ENCODE data around the gene OR8J1. TPM values are rescaled to one million over a fixed set of nuclear protein-coding genes. Genes with fewer than 3 reads are reported as not detected.

OR8J1 gene, protein sequence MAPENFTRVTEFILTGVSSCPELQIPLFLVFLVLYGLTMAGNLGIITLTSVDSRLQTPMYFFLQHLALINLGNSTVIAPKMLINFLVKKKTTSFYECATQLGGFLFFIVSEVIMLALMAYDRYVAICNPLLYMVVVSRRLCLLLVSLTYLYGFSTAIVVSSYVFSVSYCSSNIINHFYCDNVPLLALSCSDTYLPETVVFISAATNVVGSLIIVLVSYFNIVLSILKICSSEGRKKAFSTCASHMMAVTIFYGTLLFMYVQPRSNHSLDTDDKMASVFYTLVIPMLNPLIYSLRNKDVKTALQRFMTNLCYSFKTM
- not detected for total RNA-seq

DNA sequence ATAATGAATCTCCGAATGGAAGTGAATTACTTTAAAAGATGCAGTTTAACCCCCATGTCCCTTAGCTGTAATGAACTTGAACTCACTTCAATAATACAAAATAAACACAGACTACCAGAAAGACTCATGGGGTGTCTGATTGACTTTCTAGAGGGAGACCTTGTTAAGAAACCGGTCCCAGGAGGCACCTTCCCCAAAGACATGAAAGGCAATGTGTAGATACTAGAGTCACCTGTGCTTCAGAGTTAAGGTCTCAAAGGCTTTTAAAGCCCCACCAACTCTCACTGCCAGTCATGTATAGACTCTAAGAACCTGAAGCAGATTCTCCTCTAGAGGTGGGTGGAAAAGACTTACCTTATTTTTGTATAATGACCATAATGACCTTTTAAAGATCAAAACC lies at the start of gene OR8J1:
Gene OR8J1 (plus strand): TSS at position 301 of the 400 bp plus-strand sequence. CDS start 5,956 bp downstream, outside the sequence.
- Histone ChIP-seq H3K4me1 (no peaks in the 10 kb centered on the region), H3K9me3 (no peaks in the 10 kb centered on the region), H3K4me3 (no peak within 1 kb of the TSS), H3K27me3 (no peaks in the 10 kb centered on the region), H3K27ac (no peak within 1 kb of the TSS), H3K36me3 (no peaks in the 10 kb centered on the region)
- no peak for DNase-seq (ENCODE audit: low spot score in 2 of 2)
- 85% methylated on average over 2 of the region's 2 CpGs for WGBS, 2 donors
- TF ChIP-seq EP300 (IDR thresholded peaks at IDR 0.05) (no peak), POLR2A (IDR thresholded peaks at IDR 0.05) (no peak)
- TF ChIP-seq, protein P1, sequence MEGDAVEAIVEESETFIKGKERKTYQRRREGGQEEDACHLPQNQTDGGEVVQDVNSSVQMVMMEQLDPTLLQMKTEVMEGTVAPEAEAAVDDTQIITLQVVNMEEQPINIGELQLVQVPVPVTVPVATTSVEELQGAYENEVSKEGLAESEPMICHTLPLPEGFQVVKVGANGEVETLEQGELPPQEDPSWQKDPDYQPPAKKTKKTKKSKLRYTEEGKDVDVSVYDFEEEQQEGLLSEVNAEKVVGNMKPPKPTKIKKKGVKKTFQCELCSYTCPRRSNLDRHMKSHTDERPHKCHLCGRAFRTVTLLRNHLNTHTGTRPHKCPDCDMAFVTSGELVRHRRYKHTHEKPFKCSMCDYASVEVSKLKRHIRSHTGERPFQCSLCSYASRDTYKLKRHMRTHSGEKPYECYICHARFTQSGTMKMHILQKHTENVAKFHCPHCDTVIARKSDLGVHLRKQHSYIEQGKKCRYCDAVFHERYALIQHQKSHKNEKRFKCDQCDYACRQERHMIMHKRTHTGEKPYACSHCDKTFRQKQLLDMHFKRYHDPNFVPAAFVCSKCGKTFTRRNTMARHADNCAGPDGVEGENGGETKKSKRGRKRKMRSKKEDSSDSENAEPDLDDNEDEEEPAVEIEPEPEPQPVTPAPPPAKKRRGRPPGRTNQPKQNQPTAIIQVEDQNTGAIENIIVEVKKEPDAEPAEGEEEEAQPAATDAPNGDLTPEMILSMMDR (IDR thresholded peaks at IDR 0.05), result no peak

DNA sequence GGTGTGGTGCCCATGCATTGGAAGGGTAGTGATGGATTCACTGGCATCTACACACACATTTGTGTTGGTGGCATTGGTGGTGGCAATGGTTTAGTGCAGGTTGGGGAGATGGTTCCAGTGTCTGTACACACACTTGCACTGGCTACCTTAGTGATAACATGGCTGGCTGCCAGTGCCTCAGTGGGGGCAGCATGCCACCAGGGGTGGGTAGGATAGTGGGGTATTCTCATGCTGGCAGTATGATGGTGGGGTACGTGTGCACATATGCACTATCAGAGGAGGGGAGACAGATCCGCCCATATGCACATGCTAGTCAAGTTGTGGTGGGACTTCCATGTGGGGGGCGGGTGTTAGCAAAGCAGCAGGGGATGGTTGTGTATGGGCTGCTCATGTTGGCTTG lies 46.3 kb upstream of the OR8J1 start:
- Histone ChIP-seq H3K4me1 (no peaks in the 10 kb centered on the region), H3K4me3 (no peak overlapping the region), H3K27me3 (no peaks in the 10 kb centered on the region), H3K36me3 (no peaks in the 10 kb centered on the region), H3K9me3 (peaks cover 0 to 8% (median 0%) of the 10 kb centered on the region in 4 donors), H3K27ac (no peak overlapping the region)
- no peak for DNase-seq (ENCODE audit: low spot score in 2 of 2)
- TF ChIP-seq, protein P1 (IDR thresholded peaks at IDR 0.05), result no peak
- TF ChIP-seq EP300 (IDR thresholded peaks at IDR 0.05) (no peak), POLR2A (IDR thresholded peaks at IDR 0.05) (no peak)
- 94 to 98% methylated on average over 3 of the region's 3 CpGs for WGBS, 2 donors

DNA sequence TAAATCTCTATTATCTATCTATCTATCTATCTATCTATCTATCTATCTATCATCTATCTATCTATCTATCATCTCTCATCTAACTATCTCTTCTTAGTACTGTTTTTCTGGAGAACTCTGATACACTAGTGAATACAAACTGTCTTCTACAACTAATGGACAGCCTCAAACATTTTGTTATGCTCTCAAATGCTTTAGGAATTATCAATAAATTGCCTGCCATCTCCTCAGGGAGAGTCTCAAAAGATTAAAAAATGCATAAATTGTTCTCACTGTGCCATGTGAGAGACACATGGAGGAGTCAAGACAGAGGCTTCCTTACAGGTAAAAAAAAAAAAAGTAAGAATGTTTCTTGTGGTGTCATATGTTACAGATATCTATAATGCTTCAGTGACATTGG lies 39.2 kb upstream of the OR8J1 start, which contains the start of gene OR8K3:
Gene OR8K3 (plus strand): TSS at position 301 of the 400 bp plus-strand sequence. CDS start 3,163 bp downstream, outside the sequence.
- Histone ChIP-seq H3K36me3 (no peaks in the 10 kb centered on the region), H3K4me1 (no peaks in the 10 kb centered on the region), H3K27ac (no peak within 1 kb of the TSS), H3K4me3 (no peak within 1 kb of the TSS), H3K27me3 (no peaks in the 10 kb centered on the region), H3K9me3 (no peaks in the 10 kb centered on the region)
- no peak for DNase-seq (ENCODE audit: low spot score in 2 of 2)
- TF ChIP-seq EP300 (IDR thresholded peaks at IDR 0.05), result no peak
- TF ChIP-seq, protein P1 (IDR thresholded peaks at IDR 0.05), result no peak
- TF ChIP-seq POLR2A (IDR thresholded peaks at IDR 0.05), result no peak

DNA sequence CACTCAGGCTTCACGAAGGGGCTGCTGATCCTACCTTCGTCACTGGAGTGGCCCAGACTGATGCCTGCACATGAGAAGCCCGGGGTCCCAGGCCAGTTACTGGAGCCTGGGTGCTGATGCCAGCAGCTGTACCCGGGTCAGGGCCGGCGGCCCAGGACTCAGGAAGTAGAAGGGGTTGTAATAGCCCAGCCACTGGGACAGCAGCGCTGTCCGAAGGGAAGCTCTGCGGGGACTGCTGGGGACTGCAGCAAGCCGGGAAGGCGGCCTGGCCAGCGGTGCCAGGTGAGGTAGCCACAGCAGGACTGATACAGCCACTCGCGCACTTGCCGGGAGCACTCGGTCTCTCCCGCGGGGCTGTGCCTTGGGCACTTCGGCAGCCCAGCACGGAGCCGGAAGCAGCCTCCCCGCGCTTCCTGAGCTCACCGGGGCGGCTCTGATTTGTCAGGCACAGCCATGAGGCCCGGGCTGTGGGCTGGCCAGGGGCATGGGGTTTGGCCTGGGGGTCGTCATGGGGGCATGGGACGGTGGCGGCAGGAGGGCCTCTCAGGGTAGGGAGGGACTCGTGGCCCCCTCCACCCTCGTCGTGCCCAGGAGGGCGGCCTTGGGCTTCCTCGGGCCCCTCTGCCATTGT lies 22.1 kb upstream of the OR8J1 start:
- 91% methylated on average over 15 to 16 of the region's 34 CpGs for WGBS, 2 donors
- H3K36me3 ChIP-seq, result no peaks in the 10 kb centered on the region
- no peak for DNase-seq (ENCODE audit: low spot score in 2 of 2)
- no peaks in the 10 kb centered on the region for H3K27me3 ChIP-seq
- H3K9me3 ChIP-seq, result no peaks in the 10 kb centered on the region
- H3K27ac ChIP-seq, result no peak overlapping the region
- no peak for TF ChIP-seq POLR2A (IDR thresholded peaks at IDR 0.05)
- TF ChIP-seq, protein P1 (IDR thresholded peaks at IDR 0.05), result no peak
- no peak for TF ChIP-seq EP300 (IDR thresholded peaks at IDR 0.05)
- no peaks in the 10 kb centered on the region for H3K4me1 ChIP-seq
- no peak overlapping the region for H3K4me3 ChIP-seq

DNA sequence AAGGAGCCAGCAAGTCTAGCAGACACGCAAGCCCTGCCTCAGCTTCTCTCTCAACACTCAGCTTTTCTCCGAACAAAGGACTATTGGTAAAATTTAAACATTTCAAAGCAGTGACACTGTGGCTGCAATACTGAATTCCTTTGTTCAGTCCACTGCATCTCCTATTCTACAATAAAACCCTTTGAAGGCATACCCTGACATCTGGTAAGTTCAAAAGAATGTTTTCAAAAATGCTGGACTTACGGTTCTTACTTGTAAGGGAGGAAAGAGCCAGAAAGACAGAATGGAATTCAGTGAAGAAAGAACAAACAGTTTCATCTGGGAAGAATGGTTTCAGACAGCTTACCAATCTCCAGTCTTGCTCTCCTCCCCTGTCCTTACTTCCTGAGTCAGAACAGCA lies 20.9 kb upstream of the OR8J1 start:
- no peak overlapping the region for H3K27ac ChIP-seq
- 30 to 41% methylated on average over 3 of the region's 3 CpGs for WGBS, 2 donors
- no peaks in the 10 kb centered on the region for H3K36me3 ChIP-seq
- DNase-seq (ENCODE audit: low spot score in 2 of 2), result no peak
- TF ChIP-seq POLR2A (IDR thresholded peaks at IDR 0.05) (no peak), EP300 (IDR thresholded peaks at IDR 0.05) (no peak)
- TF ChIP-seq, protein P1 (IDR thresholded peaks at IDR 0.05), result no peak
- no peak overlapping the region for H3K4me3 ChIP-seq
- H3K4me1 ChIP-seq, result no peaks in the 10 kb centered on the region
- peaks cover 0 to 6% (median 0%) of the 10 kb centered on the region in 4 donors for H3K9me3 ChIP-seq
- H3K27me3 ChIP-seq, result no peaks in the 10 kb centered on the region
